Measurements from ENCODE around the gene KLHDC7B. TPM values are rescaled to one million over a fixed set of nuclear protein-coding genes. Genes with fewer than 3 reads are reported as not detected.

Gene KLHDC7B
- total and polyA plus RNA-seq, 2 of the 13 experiments (the other 11 are each of a cell fraction or from before 2014, with no cell fraction given), result 0.11 TPM; not detected in 1

DNA sequence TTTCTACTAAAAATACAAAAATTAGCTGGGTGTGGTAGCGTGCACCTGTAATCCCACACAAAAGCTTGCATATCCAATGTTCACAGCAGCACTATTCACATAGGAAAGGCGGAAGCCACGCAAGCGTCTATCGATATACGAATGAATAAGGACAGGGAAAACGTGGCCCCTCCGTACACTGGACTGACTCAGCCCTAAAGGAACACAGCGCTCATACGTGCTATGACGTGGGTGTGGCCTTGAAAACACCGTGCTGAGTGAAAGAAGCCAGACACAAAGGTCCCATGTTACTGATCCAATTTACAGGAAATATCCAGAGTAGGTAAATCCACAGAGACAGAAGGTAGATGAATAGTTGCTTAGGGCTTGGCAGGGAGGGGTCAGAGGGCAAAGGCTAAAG, 45.2 kb upstream of the KLHDC7B start (continued):
- TF ChIP-seq FOSL1 (CRISPR knock-in tag; IDR thresholded peaks at IDR 0.05; ENCODE audit: borderline replicate concordance), result no peak
- no peak for TF ChIP-seq MTA3 (CRISPR knock-in tag; IDR thresholded peaks at IDR 0.05)
- TF ChIP-seq CBX2 (IDR thresholded peaks at IDR 0.05; ENCODE audit: low read depth, low read length), result no peak
- TF ChIP-seq CBX2 (CRISPR knock-in tag; IDR thresholded peaks at IDR 0.05; ENCODE audit: low read depth), result no peak

DNA sequence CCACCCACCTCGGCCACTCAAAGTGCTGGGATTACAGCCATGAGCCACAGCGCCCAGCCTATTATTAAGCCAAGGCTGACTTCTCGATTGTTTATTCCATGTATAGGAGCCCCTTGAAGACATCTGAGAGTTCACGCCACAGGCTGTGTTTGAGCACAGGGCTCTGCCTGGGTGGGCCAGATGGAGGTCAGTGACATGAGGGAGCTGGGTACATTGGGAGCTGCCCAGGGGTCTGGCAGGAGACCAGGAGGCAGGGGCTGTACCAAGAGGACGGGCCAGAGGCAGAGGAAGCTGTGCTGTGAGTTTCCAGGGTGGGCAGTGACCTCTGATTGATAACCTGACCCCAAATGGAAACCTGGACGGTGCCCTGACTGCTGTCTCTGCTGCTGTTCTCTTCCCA, 43.6 kb upstream of the KLHDC7B start:
- Histone ChIP-seq H3K9me3 (ENCODE audit: low read length) (no peaks in the 10 kb centered on the region), H3K4me3 (replicated peaks in 1 of 3; ENCODE audit: insufficient read depth in 1 of 3, low read depth in 2 of 3, low read length in 3 of 3) (no peak overlapping the region), H3K27ac (ENCODE audit: extremely low read length, insufficient read depth, low read length) (no peak overlapping the region), H3K9ac (ENCODE audit: insufficient read depth, low read depth, low read length) (no peak overlapping the region), H4K20me1 (ENCODE audit: insufficient read depth, low read length) (no peaks in the 10 kb centered on the region), H3K4me1 (ENCODE audit: insufficient read depth, low read length) (peaks cover 29% of the 10 kb centered on the region), H3K79me2 (ENCODE audit: insufficient read depth, low read length) (peaks cover 8% of the 10 kb centered on the region), H3K27me3 (ENCODE audit: control insufficient read depth in 1 of 2, insufficient read depth in 2 of 2, low read length in 2 of 2) (no peaks in the 10 kb centered on the region; a peak in 1 of 5 replicates), H3K4me2 (ENCODE audit: low read depth, low read length) (no peak overlapping the region), H3K36me3 (replicated peaks in 1 of 2; ENCODE audit: control insufficient read depth in 1 of 2, insufficient read depth in 2 of 2, low read length in 2 of 2) (peaks cover 2 to 10% of the 10 kb centered on the region in 2 experiments; a peak in 1 of 5 replicates), H2AFZ (ENCODE audit: low read length) (no peak overlapping the region)
- no TSS peak for BruUV-seq (replicated peaks)
- DNase-seq (ENCODE audit: low spot score) (no peak), FAIRE-seq (no peak), ATAC-seq (no peak)
- ChIA-PET CTCF (ENCODE audit: low intra/inter-chr PET ratio, low total read pairs) (no interaction called here), POLR2A (interaction anchor here (1.0 to 1.1 kb wide), 2 partner anchors 16 to 23 kb away, joined by 3 to 4 read pairs; partner anchors contain the start of genes MIOX and SCO2)
- TF ChIP-seq, protein P1, sequence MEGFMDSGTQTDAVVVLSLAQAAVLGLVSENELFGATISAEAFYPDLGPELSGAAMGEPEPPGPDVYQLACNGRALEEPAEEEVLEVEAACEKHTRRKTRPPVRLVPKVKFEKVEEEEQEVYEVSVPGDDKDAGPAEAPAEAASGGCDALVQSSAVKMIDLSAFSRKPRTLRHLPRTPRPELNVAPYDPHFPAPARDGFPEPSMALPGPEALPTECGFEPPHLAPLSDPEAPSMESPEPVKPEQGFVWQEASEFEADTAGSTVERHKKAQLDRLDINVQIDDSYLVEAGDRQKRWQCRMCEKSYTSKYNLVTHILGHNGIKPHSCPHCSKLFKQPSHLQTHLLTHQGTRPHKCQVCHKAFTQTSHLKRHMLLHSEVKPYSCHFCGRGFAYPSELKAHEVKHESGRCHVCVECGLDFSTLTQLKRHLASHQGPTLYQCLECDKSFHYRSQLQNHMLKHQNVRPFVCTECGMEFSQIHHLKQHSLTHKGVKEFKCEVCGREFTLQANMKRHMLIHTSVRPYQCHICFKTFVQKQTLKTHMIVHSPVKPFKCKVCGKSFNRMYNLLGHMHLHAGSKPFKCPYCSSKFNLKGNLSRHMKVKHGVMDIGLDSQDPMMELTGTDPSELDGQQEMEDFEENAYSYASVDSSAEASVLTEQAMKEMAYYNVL (CRISPR knock-in tag; IDR thresholded peaks at IDR 0.05; ENCODE audit: borderline replicate concordance), result no peak
- TF ChIP-seq MATR3 (CRISPR knock-in tag; IDR thresholded peaks at IDR 0.05) (no peak), ARID2 (CRISPR knock-in tag; IDR thresholded peaks at IDR 0.05; ENCODE audit: borderline replicate concordance) (no peak), SNRNP70 (IDR thresholded peaks at IDR 0.05; ENCODE audit: low read depth, low read length) (no peak), ZMAT3 (CRISPR knock-in tag; conservative IDR thresholded peaks at IDR 0.05) (no peak)
- intact Hi-C loops (cut with micrococcal nuclease; ENCODE audit: unreplicated experiment), result no loop called here
- WGBS (ENCODE audit: low lambda C conversion rate), result 99% methylated on average over 5 of the region's 6 CpGs
- in situ Hi-C loops (cut with HindIII; ENCODE audit: extremely low pct_ligation_motif_present, low pct_unique_long_range_greater_than_20kb), result no loop called here
